ENCODE measurements around the gene PGS1.

GRCh38 chr17:78351449-78352006, 26.9 kb upstream of the PGS1 start:
- TF ChIP-seq EZH2 (IDR thresholded peaks at IDR 0.05; ENCODE audit: low read length, missing control alignments): no peak
- TF ChIP-seq CTCF (conservative IDR thresholded peaks at IDR 0.05 in 1 of 2, IDR thresholded peaks at IDR 0.05 in 1 of 2; ENCODE audit: low read depth in 1 of 2, low read length in 2 of 2): peak; percentile 23 to 35
